KOPT-K1 (cell line): ENCODE data around the gene ZFP28.
A peak's percentile ranks its signal among the peaks of the same experiment; 100 is the strongest.

Experiments used
- H3K27ac ChIP-seq: fragments of 200-600 bp; sonication (generic); 2 replicates; pipeline ENCODE4 v1.5.1; 2016; ENCODE audit warnings: antibody characterized with exemption, mild to moderate bottlenecking, low read depth, low read length; ENCODE audit not compliant: poor library complexity, severe bottlenecking
- H3K36me3 ChIP-seq: fragments of 200-600 bp; sonication (generic); 2 replicates; pipeline ENCODE4 v1.5.1; 2017; ENCODE audit warnings: antibody characterized with exemption, mild to moderate bottlenecking, low read length, moderate library complexity; ENCODE audit not compliant: insufficient read depth
- H3K9me3 ChIP-seq: fragments of 200-600 bp; sonication (generic); 2 replicates; pipeline ENCODE4 v1.5.1; 2017; ENCODE audit warnings: antibody characterized with exemption, low read length, mild to moderate bottlenecking; ENCODE audit not compliant: insufficient read depth, poor library complexity, severe bottlenecking

Gene ZFP28

GRCh38 chr19:56538761-56539263 is at the start of gene ZFP28:
TSS of gene ZFP28 (plus strand) at chr19:56538948. CDS start at chr19:56539019, 71 bp downstream.
- H3K9me3 ChIP-seq, result peaks cover 27% of the 10 kb centered on the region
- no peaks in the 10 kb centered on the region for H3K36me3 ChIP-seq
- no peak within 1 kb of the TSS for H3K27ac ChIP-seq

- Histone ChIP-seq H3K9me3 (peaks cover 10% of the 10 kb centered on the region), H3K36me3 (no peaks in the 10 kb centered on the region), H3K27ac (no peak overlapping the region)
Observed at GRCh38 chr19:56491399-56491798, 47.3 kb upstream of the ZFP28 start.

- H3K27ac ChIP-seq, result no peak overlapping the region
Observed at GRCh38 chr19:56504581-56504980, 34.2 kb upstream of the ZFP28 start.

GRCh38 chr19:56507446-56508289 is 31.1 kb upstream of the ZFP28 start, which contains the start of gene ZNF471:
TSS of gene ZNF471 (plus strand) at chr19:56507855. CDS start at chr19:56511572, 3,717 bp downstream.
- Histone ChIP-seq H3K9me3 (peaks cover 17% of the 10 kb centered on the region), H3K36me3 (no peaks in the 10 kb centered on the region), H3K27ac (no peak within 1 kb of the TSS)

More at GRCh38 chr19:56504581-56504980, 34.2 kb upstream of the ZFP28 start:
- peaks cover 17% of the 10 kb centered on the region for H3K9me3 ChIP-seq
- H3K36me3 ChIP-seq, result no peaks in the 10 kb centered on the region

GRCh38 chr19:56508290-56508778 is 30.4 kb upstream of the ZFP28 start:
- no peaks in the 10 kb centered on the region for H3K36me3 ChIP-seq
- H3K27ac ChIP-seq, result no peak overlapping the region
- H3K9me3 ChIP-seq, result peaks cover 17% of the 10 kb centered on the region

- no peak overlapping the region for H3K27ac ChIP-seq
- no peaks in the 10 kb centered on the region for H3K36me3 ChIP-seq
- peaks cover 48% of the 10 kb centered on the region for H3K9me3 ChIP-seq
Observed at GRCh38 chr19:56525214-56525860, 13.4 kb upstream of the ZFP28 start.

- Histone ChIP-seq H3K9me3 (peaks cover 22% of the 10 kb centered on the region), H3K27ac (no peak overlapping the region), H3K36me3 (no peaks in the 10 kb centered on the region)
Observed at GRCh38 chr19:56537442-56537841, 1.3 kb upstream of the ZFP28 start.

GRCh38 chr19:56538254-56538760 is 441 bp upstream of the ZFP28 start:
- peaks cover 22% of the 10 kb centered on the region for H3K9me3 ChIP-seq
- H3K27ac ChIP-seq, result no peak overlapping the region

GRCh38 chr19:56543776-56544175 is 5.0 kb downstream of the ZFP28 start:
- H3K9me3 ChIP-seq, result peaks cover 22% of the 10 kb centered on the region
- no peak overlapping the region for H3K27ac ChIP-seq
- no peaks in the 10 kb centered on the region for H3K36me3 ChIP-seq

More at GRCh38 chr19:56538254-56538760, 441 bp upstream of the ZFP28 start:
- no peaks in the 10 kb centered on the region for H3K36me3 ChIP-seq

GRCh38 chr19:56547535-56547934 is 8.8 kb downstream of the ZFP28 start:
- H3K9me3 ChIP-seq, result peaks cover 26% of the 10 kb centered on the region
- H3K27ac ChIP-seq, result no peak overlapping the region
- no peaks in the 10 kb centered on the region for H3K36me3 ChIP-seq

GRCh38 chr19:56554272-56554869 is 15.6 kb downstream of the ZFP28 start:
- Histone ChIP-seq H3K36me3 (no peaks in the 10 kb centered on the region), H3K9me3 (peaks cover 34% of the 10 kb centered on the region), H3K27ac (no peak overlapping the region)

- Histone ChIP-seq H3K36me3 (no peaks in the 10 kb centered on the region), H3K27ac (no peak overlapping the region), H3K9me3 (peaks cover 56% of the 10 kb centered on the region)
Observed at GRCh38 chr19:56562766-56563165, 24.0 kb downstream of the ZFP28 start.

- peaks cover 89% of the 10 kb centered on the region for H3K9me3 ChIP-seq
- H3K27ac ChIP-seq, result peak overlapping the region; percentile 68
- H3K36me3 ChIP-seq, result peaks cover 22% of the 10 kb centered on the region
Observed at GRCh38 chr19:56566904-56567273, 28.1 kb downstream of the ZFP28 start.

- Histone ChIP-seq H3K27ac (peak within 1 kb of the TSS; percentile 68), H3K36me3 (peaks cover 22% of the 10 kb centered on the region), H3K9me3 (peaks cover 89% of the 10 kb centered on the region)
Observed at GRCh38 chr19:56567274-56568120, 28.7 kb downstream of the ZFP28 start, which contains the start of gene ZNF470. TSS of gene ZNF470 (plus strand) at chr19:56567468. CDS start at chr19:56570312, 2,844 bp downstream.
